A673 (cell line): ENCODE results near the gene MTX3.

ENCODE experiments used
- EZH2 ChIP-seq: fragments of 200-600 bp; sonication (generic); IDR thresholded peaks from 2 replicates; pipeline ENCODE4 v1.6.1; 2017; ENCODE audit warnings: borderline replicate concordance, low read depth, mild to moderate bottlenecking, mixed read lengths, antibody characterized with exemption, low read length; ENCODE audit not compliant: poor library complexity, severe bottlenecking
- TF ChIP-seq, protein P1 (sequence below): fragments of 300-800, 200-600 bp; sonication (generic); conservative IDR thresholded peaks from 2 replicates; pipeline ENCODE4 v1.5.1; 2017; ENCODE audit warnings: low read depth, mild to moderate bottlenecking, antibody characterized with exemption, low read length, moderate library complexity, mixed read lengths

DNA sequence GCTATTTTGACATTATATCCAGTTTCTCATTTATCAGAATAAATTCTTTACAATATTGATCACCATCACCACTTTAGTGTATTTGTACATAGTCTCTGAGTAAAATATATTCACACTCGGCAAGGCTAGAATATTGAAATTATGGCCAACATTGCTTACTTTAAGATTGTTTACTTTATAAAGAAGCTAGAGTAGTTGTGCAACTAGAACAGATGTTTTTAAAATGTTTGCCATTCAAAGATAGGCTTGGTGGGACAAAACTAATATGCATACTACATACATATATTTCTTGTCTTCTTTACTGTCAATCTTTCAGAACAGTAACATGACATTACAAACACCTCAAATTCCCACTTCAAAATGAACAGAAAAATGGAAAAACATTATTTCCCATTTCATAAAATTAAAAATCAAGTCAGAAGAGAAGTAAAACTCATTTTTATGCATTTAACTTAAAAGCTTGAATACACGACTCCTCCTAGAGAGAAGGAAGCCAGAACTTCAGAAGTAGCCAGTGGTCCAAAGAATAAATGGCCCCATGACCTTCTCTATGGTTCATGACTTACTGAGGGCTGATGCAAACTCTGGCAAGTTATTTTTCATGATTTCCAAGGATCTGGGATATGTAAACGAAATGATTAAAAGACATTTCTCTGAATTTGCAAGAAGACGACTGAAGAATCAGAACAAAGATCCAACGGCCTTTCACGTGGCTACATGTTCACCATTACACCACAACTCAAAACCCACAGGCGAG lies 14.1 kb downstream of the MTX3 start:
- TF ChIP-seq, protein P1, sequence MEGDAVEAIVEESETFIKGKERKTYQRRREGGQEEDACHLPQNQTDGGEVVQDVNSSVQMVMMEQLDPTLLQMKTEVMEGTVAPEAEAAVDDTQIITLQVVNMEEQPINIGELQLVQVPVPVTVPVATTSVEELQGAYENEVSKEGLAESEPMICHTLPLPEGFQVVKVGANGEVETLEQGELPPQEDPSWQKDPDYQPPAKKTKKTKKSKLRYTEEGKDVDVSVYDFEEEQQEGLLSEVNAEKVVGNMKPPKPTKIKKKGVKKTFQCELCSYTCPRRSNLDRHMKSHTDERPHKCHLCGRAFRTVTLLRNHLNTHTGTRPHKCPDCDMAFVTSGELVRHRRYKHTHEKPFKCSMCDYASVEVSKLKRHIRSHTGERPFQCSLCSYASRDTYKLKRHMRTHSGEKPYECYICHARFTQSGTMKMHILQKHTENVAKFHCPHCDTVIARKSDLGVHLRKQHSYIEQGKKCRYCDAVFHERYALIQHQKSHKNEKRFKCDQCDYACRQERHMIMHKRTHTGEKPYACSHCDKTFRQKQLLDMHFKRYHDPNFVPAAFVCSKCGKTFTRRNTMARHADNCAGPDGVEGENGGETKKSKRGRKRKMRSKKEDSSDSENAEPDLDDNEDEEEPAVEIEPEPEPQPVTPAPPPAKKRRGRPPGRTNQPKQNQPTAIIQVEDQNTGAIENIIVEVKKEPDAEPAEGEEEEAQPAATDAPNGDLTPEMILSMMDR: no peak
- TF ChIP-seq EZH2: no peak
